ENCODE results near the gene INSIG2.
A peak's percentile ranks its signal among the peaks of the same experiment; 100 is the strongest.

INSIG2 gene

DNA sequence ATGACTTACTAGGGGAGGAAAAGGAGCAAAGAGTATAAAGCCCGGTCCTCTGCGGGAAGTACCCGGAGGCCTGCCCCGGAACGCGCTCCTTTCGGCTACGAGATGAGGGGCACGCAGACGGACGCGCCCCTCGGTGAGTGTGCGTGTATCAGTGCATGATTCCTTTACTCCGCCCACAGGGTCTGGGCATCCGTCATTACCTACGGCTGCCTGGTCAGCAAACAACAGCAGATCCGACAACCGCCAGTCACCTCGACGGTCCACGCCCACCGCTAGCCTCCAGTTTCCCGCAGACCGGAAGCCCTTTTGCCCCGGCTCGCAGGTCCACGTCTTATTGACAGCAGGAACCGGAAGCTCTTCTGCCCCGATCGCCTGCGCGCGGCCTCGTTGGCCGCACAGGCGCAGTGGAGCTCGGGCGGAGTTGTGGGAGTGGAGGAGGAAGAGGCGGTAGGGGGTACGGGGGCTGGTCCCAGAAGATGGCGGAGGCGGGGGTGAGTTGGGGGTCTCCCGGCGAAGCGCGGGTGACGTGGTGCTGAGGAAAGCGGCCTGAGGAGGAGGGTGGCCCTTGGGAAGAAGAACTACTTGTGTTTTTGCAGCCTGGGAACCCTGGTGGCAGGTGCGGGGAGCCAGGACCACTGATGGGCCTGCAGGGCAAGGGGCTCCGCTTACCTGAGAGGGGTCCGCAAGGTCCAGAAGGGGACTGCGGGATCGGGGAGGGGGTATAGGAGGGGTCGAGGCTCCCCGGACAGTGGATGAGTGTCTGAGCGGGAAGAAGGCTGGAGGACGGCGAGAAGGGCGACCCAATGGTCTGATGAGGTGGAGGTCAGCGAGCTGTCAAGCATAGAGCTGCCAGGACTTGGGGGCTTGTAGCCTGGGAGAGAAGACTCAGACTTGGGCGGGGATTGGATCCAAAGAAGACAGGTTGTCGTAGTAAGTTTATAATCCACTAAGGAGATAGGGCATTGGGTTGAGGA is at the start of gene INSIG2:
TSS of gene INSIG2 (plus strand) at position 421 of the 974 bp plus-strand sequence. CDS start 8,086 bp downstream, outside the sequence.
- DNase-seq: peak; percentile 99

DNA sequence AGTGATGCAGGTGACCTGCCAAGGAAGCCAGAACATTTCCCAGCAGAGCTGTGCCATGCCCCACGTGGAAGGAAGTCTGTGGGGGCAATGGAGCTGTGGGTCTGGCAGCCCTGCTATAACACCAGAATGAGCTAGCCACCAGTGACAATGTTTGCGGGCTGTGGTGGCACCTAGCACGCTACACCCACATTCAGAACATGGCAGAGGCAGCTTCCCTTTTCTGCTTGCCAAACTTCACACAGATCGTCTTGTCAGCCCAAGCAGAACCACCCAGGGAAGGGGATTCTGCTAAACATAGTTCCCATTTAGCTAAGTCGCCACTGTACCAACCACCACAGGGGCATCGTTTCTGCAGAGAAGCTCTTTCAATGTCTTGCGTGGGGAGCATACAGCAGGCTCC is 47.4 kb upstream of the INSIG2 start:
- DNase-seq: no peak

DNA sequence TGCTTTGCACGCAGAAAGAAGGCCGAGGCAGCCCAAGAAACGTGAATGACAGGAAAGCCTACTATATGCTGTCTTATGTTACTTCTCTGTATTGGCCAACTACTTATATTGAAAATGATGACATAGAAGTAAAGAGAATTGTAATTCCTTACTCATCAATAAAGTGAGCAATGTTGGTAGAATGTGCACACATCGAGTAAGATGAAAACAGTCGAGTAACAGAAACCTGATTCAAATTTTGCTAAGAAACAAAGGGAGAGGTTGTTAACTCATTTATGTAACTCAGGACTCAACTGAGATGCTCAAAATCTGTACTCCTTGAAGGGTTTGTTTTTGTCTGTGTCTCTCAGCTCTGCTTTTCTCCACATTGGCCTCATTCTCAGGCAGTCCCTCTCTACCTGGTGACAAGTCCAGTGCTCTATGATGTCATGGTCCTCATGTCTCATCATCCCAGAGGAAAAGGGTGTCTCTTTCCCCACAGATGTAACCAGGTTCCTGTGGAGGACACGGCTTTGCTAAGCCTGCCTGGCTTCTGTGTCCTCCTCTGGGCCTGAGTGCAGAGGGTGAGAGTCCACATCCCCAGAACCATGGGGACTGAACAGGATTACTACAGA is 44.1 kb upstream of the INSIG2 start:
- DNase-seq: no peak

DNA sequence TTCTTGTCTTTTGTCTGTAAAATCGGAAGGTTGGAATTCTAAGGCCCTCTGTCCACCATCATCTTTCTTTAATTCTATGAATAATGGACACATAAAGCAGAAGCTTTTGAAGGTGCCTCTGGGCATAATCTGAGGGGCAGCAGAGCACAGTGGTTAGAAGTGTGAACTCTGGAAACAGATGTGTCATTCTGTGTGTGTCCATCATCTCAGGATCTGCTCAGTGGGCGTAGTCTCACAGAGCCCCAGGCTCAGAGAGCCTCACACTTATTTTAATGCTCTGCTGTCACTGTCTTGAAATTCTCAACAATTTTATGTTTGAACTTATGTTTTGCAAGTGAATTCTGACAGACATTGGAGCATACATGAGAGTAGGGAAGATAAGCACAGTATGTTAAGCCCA is 43.4 kb upstream of the INSIG2 start:
- DNase-seq: no peak

DNA sequence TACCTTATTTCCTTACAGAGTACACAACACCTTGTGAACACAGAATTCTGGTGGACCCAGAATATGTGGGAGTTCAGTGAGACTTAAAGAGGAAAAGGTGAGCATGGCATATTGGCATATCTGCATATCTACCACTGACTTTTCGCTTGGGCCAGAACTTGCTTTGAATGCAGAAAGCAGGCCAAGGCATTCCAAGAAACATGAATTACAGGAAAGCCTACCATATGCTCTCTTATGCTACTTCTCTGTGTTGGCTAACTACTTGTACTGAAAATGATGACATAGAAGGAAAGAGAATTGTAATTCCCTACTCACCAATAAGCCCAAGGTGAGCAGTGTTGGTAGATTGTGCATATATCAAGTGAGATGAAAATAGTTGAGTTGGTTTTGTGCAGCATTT is 43.0 kb upstream of the INSIG2 start:
- no peak for DNase-seq

DNA sequence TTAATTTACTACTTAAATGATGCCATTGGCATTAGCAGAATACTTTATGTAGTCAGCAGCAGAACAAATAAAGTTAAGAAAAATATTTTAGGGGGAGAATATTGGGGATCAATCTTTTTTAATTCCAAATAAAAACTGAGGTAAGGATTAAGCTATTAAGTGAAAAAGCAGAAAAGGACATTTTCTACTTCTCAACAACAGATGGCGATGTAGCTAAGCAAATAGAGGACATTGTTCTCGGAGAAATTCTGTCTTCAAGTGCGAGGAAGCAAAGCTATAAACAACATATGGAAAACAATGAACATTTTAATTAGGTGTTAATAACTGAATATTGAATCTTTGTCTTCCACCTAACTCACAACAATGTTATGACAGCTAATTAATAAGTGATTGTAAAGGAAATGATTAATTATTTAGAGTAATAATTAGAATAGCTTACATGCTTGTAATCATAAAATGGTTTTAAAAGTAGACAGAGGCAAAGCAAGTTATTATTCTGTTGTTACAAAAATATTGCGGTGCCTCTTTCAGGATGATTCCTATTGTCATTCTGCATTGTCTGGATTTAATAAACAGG is 41.5 kb upstream of the INSIG2 start:
- DNase-seq: peak; percentile 10

DNA sequence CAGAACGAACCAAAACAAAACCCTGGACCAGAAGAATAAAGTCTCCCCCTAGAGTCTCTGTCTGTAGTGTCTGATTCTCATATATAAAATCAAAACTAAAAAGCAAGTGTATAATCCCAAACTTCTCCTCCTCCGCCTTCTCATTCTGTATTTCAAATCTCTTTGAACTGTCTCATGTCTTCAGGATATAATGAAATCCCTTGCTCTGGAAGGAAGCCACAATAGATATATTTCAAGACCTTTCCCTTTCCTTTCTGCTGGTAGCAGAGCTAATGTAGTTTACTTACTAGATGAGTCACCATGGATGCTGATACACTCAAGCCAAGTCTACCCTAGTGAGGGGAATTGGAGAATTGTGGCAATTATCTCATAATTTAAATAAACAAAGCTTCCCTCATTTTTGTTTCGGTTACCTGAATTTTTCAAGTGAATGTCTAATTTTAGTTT is 40.9 kb upstream of the INSIG2 start:
- DNase-seq: no peak

DNA sequence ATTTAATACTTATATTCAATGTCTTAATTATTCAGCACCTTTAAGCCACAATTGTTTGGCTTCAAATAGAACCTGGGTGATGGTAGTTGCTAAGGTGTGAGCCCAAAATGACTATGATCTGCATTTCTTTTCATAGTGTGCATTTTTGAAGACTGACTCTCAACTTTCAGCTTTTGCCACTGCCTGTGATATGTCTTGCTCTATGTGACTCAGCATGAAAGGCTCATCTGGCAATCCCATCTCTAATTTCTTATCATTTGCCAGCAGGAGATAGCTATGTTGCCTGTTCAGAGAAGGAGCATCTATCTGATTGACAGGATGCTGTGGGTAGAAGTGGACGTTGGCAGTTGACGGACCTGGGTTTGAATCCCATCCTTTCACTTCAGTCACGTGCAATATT is 39.9 kb upstream of the INSIG2 start:
- DNase-seq: no peak

DNA sequence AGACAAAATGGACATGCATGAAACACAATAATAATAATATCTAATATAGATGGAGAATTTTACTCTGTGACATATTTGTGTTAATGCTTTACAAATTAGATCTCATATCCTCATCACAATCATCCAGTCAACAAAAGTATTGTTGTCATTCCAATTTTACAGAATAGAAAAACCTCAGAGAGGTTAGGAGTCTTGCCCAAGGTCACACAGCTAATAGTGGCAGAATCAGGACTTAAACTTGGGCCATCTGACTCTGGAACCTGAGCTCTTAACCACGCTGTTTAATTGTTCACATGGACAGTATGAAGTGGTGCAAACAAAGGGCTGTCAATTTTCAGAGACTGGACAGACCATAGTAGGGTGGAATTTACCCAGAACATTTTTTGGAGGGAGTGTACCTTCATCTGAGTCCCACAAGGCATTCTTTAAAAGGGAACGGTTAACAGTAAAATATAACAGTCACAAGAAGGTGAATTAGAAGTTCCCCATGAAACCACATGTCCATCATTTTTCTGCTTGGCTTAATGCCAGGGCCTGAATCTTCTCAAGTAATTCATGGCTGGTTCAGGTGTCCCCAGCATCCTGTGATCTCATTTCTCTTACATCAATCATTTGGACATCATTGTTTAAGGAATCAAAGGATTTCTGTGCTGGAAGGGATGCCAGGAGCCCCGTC is 39.0 kb upstream of the INSIG2 start:
- DNase-seq: no peak

DNA sequence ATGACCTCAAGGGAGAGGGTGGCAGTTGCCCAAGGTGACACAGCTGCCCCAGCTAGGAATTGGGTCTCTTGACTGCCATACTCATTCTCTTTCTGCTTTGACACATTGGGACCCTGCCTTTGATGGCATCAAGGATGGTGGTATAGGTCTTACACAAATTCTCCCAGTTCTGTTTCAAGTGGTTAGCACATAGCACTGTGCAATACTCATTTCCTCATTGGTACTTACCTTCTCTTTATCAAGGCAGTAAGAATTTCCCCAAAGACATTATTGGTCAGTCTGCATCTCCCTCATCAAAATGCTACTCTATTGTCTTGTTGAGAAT is 38.5 kb upstream of the INSIG2 start:
- DNase-seq: no peak

DNA sequence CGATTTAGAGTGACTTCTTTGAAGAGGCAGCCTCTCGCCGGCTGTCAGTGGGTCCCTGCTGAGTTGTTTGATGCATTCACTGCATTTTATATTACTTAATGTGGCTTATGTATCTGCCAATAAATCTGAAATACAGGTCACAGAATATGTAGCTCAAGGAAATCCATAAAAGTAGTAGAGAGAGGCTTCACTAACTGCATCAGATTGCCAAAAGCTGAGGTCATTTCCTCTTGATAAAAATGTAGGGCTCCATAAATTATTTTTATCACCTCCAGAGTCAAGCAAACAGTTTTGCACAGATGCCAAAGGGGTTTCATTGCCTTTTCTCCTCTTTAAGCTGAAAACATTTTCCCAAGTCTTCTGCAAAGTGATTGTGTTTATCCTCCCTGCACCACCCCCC is 37.9 kb upstream of the INSIG2 start:
- DNase-seq: no peak

DNA sequence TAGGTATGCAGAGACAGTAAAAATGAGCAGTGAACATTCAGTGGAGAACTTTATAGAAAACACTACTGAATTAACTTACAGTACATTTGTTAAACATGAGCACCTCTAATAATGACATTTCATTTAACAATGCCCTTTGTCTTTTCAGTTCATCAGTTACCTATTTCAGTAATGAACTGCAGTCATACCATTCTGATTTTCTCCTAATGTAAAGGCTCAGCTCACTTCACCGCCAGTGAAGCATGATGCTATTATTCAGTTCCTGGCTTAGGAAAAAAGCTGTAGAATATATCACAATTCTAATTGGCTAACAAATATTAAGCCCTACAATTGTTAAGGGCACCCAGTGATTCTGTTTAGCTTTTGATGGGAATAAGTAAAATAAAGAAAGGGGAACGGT is 37.3 kb upstream of the INSIG2 start:
- no peak for DNase-seq

DNA sequence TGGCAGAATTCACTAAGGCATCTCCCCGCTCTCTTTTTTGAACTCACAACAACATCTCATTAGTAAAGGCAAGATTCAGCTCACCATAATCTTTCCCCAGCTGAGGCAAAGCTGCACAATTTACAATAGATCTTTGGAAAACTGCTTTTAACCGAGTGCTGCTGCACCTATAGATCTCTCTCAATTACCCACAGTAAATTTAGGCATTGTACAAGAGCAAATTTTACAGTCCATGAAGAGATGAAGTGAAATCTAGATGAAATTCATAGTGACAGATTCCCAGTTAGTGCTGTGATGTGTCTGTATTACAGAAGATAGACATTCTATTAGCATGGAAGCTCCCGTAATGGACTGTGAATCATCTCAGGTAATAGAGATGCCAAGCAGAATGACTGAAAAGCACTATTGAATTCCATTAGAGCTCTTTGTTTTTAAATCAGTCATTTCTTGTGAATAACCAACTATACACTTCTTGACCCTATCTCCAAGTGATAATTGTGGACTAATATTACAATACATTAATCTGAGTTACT is 36.4 kb upstream of the INSIG2 start:
- DNase-seq: no peak

DNA sequence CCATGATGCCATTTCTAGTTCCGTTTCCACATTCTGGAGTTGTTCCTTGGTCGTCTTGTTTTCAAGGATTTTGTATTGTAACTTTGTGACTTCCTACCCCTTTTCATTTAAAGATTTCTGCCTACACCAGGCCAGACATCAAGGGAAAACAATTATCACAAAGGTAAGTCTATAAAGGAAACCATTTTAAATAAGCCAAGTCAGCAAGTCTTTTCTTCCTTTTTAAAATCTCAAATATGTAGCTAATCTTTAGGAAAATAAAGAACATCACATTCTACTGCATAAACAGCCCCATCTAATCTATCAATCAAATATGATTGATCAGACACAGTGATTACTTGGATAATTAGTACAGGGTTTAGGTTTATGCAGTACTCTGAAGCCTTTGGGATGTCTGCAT is 35.8 kb upstream of the INSIG2 start:
- DNase-seq: no peak

DNA sequence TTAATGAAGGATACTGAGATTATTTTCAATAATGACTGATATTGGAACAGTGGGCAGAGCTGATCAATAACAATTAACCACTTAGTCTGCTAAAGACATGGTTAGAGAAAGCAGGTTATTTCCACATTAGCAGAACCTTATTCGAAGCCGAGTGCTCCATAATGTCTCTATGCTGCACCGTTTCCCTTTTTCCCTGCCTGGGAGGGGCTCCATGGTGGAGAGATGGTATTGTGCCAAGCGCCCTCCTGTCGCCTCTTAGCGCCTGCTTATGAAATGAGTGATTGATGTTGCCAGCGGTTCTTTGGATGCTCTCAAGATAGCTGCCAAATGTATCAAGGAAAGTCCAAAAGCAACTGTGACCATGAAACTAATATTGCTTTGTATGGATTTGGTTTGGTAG is 34.6 kb upstream of the INSIG2 start:
- no peak for DNase-seq

DNA sequence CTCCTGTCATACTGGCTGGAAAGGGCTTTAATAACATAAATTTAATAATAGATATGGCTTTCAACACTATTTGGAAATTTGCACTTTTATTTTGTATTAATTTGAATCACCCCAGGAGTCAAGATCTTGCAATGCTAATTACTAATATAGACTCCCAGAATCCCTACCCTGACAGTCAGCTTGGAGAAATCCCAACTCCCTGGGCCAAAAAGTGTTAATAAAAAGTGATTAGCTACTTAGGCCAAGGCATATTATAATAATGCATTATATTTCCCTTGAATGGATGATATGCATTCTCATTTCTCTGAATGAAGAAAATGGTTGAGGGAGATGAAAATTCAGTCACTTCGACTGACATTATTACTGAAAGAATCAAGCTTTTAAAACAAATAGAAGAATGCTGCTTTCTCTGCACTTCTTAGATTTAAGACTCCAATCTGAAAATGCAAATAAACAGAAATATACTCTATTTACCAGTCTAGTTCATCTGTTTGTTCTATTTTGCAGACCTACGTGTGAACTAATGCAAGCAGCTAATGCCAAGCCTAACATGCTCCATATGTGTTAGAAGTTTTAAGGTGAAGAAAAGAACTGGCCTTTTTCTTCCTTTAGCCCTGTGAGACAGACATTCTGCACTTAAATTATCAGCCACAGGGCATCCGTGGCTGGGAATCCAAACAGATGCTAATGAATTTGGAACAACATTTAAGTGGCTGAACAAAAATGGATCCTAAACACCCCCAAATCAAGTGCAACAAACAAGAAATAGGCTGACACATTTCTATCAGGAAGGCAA is 33.9 kb upstream of the INSIG2 start:
- no peak for DNase-seq

DNA sequence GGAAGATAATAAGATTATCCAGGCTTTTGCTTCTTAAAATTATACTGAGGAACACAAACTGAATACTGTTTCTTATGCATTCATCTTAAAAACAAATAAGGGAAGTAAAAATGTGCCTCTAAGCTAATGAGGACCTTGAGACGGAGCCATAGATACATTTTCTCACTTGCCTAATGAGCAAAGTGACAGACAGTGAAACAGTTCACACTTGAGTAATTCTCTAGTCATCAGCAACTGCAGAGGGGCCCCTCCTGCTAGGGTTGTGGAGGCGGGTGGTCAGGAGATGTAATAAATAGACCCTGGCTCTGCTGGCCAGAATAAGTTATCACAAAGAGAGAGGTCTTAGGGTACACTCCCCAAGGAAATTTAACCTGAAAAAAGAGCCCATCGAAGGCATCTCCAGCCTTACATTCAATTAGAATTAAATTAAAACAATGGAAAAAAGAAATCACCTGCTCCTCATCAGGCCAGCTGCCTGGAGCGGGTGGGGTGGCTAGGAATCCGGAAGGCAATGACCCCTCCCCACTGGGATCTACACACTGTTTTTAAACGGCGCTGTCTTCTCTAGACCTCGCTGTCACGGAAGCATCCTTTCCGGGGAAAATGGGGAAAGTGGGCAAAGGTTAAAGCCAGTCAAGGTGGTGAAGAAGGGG is 32.6 kb upstream of the INSIG2 start:
- DNase-seq: no peak

DNA sequence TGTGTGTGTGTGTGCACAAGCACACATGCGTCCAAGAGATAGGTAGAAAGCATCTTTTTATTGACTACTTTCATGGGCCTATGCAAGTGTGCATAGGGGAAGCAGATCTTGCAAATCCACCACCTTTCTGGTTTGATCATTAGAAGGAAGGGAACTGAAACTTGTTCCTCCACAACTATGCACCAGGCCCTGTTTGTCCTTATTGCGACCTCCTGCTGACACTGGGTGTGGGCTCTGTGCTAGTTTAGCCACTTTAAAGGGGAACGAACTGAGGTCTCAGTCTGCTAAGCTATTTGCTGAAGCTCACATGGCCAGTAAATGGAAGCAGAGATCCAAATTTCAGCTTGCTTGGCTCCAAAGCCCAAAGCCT is 32.1 kb upstream of the INSIG2 start:
- no peak for DNase-seq

DNA sequence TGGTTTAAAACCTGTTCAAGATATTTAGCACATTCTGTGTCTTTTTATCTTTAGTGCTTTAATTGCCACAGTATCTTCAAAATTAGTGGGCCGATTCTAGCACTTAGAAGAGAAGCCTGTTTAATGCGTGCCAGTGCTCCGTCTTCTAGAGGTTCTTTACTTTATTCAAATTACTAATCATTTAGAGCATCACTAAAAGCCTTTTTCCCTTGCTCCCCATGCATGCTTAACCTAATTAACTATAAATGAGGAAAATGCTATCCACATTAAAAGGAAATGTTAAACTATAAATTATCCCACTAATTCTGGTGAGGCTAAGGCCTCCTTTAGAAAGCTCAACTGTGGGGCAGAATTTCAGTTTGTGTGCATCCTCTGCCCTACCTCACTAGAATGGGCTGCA is 31.5 kb upstream of the INSIG2 start:
- no peak for DNase-seq

DNA sequence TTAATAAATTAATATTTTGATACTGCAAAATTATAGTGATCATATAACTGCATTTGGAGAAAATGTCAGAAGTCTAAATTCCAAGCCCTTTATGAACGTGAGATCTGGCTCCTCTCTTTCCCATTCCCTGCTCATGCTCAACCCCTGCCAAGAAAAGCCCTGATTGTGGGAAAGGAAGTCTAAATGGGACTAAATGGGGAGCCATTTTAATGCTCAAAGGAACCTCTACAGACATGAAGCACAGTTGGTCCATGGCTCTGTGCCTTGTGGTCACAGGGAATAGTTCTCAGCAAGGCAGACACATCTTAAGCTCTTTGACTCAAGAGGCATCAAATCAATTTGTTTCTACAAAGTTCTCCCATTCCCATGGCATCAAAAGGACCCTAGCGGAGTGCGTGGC is 29.3 kb upstream of the INSIG2 start:
- no peak for DNase-seq

DNA sequence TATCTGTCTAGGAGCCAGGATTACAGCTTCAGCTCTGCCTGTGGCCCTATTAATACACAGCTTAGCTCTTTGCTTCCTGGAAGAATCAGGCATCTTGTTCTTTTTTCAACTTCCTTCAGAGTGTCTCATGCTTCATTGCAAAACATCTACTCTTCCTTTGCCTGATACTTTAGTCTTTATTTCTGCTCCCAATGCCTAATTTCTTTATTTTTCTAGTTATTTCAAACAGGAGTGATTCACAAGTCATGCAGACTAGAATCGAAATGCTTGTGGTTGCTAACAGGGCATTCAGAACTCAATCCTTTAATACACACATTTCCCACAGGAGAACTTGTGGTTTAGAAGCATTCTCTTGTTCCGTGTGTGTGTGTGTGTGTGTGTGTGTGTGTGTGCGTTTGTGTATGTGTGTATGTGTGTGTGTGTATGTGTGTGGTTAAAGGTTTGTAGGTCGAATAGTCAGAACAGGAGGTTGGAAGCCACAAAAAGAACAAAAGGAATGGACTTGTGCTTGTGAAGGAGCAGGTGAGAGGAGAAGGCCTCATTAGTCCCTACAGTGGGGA is 28.3 kb upstream of the INSIG2 start:
- no peak for DNase-seq
